PFSK-1 (cell line): ENCODE measurements around the gene IGFBP2.

ENCODE experiments used
- TAF1 ChIP-seq: IDR thresholded peaks from 2 replicates; pipeline ENCODE4 v1.6.1; 2012; ENCODE audit warnings: low read length, control low read depth, borderline replicate concordance; ENCODE audit not compliant: insufficient read depth
- TF ChIP-seq, protein P1 (sequence below), 2 experiments: IDR thresholded peaks; 2 replicates each; pipeline versions ENCODE4 v1.6.1 to v1.8.0; 2011 to 2012; ENCODE audit warnings: low read depth in 2 of 2, low read length in 2 of 2, control low read depth in 1 of 2, inconsistent platforms in 1 of 2, mild to moderate bottlenecking in 1 of 2, moderate library complexity in 1 of 2; ENCODE audit not compliant: insufficient read depth in 1 of 2

DNA sequence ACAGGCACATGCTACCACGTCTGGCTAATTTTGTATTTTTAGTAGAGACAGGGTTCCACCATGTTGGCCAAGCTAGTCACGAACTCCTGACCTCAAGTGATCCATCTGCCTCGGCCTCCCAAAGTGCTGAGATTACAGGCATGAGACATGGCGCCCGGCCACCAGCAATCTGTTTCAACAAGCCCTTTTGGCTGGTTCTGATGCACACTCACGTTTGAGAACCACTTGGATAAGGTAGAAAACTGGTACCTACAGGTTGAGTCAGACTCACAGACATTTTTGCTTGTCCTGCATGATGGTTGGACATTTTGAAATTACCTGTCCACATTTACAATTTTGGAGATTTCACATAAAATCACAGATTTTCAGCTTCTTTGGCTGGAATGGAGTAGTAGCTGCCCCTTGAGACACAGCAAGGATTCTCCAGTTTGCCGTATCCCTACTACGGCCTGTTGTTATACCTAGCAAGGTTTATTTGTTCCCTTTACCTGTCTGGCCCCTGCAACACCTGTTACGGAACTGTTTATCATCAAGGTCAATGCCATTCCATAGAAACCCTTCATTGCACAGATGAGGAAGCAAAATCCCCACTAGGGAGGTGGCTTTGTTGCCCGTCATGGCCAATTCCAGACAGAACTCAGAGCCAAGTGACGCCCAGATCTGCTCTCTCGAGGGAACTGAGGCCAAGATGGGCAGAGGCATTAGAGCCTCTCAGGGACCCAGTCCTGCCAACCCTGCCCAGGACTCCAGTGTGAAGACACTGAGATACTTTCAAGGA lies 31.4 kb upstream of the IGFBP2 start:
- TF ChIP-seq, protein P1, sequence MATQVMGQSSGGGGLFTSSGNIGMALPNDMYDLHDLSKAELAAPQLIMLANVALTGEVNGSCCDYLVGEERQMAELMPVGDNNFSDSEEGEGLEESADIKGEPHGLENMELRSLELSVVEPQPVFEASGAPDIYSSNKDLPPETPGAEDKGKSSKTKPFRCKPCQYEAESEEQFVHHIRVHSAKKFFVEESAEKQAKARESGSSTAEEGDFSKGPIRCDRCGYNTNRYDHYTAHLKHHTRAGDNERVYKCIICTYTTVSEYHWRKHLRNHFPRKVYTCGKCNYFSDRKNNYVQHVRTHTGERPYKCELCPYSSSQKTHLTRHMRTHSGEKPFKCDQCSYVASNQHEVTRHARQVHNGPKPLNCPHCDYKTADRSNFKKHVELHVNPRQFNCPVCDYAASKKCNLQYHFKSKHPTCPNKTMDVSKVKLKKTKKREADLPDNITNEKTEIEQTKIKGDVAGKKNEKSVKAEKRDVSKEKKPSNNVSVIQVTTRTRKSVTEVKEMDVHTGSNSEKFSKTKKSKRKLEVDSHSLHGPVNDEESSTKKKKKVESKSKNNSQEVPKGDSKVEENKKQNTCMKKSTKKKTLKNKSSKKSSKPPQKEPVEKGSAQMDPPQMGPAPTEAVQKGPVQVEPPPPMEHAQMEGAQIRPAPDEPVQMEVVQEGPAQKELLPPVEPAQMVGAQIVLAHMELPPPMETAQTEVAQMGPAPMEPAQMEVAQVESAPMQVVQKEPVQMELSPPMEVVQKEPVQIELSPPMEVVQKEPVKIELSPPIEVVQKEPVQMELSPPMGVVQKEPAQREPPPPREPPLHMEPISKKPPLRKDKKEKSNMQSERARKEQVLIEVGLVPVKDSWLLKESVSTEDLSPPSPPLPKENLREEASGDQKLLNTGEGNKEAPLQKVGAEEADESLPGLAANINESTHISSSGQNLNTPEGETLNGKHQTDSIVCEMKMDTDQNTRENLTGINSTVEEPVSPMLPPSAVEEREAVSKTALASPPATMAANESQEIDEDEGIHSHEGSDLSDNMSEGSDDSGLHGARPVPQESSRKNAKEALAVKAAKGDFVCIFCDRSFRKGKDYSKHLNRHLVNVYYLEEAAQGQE (IDR thresholded peaks at IDR 0.05; ENCODE audit: insufficient read depth in 1 of 2, low read depth in 2 of 2, low read length in 2 of 2) = no peak
- TF ChIP-seq TAF1 = no peak
